OCI-LY1 (cell line): Measurements from ENCODE around the gene PXK.
"Not testable (repeated sequence)": the region's sequence is repeated elsewhere in the genome, so short reads cannot be mapped to it uniquely, and the experiment has no call there.

ENCODE experiments used
- H2AFZ ChIP-seq: fragments of 200-600 bp; sonication (generic), shearing (Covaris generic); 2 replicates; pipeline ENCODE4 v1.6.0; 2014; ENCODE audit warnings: antibody characterized with exemption, mild to moderate bottlenecking, low read length
- H3F3A ChIP-seq: fragments of 200-600 bp; sonication (generic), shearing (Covaris generic); 2 replicates; pipeline ENCODE4 v1.6.0; 2014; ENCODE audit warnings: mild to moderate bottlenecking, antibody characterized with exemption, low read length, moderate library complexity; ENCODE audit not compliant: insufficient read depth
- H3K27ac ChIP-seq: fragments of 200-600 bp; sonication (generic); 2 replicates; pipeline ENCODE4 v1.5.1; 2014; ENCODE audit warnings: low read length, mixed run types, mild to moderate bottlenecking, low read depth; ENCODE audit not compliant: poor library complexity, severe bottlenecking
- H3K27me3 ChIP-seq: fragments of 200-600 bp; sonication (generic); 2 replicates; pipeline ENCODE4 v1.6.0; 2014; ENCODE audit warnings: antibody characterized with exemption, mild to moderate bottlenecking, low read length, moderate library complexity; ENCODE audit not compliant: insufficient read depth
- H3K36me3 ChIP-seq: fragments of 200-600 bp; sonication (generic); 2 replicates; pipeline ENCODE4 v1.6.1; 2014; ENCODE audit warnings: mild to moderate bottlenecking, antibody characterized with exemption, low read length, moderate library complexity, mixed read lengths; ENCODE audit not compliant: insufficient read depth
- H3K4me1 ChIP-seq: fragments of 200-600 bp; sonication (generic); 2 replicates; pipeline ENCODE4 v1.5.1; 2014; ENCODE audit warnings: mild to moderate bottlenecking, low read length, moderate library complexity; ENCODE audit not compliant: insufficient read depth, severe bottlenecking
- H3K4me2 ChIP-seq: fragments of 200-600 bp; sonication (generic), shearing (Covaris generic); 2 replicates; pipeline ENCODE4 v1.6.1; 2014; ENCODE audit warnings: low read length
- H3K4me3 ChIP-seq: fragments of 200-600 bp; sonication (generic); 2 replicates; pipeline ENCODE4 v1.5.1; 2014; ENCODE audit warnings: low read length, low read depth, mild to moderate bottlenecking, mixed read lengths; ENCODE audit not compliant: poor library complexity, severe bottlenecking
- H3K79me2 ChIP-seq: fragments of 200-600 bp; shearing (Covaris generic); 2 replicates; pipeline ENCODE4 v1.6.1; 2016; ENCODE audit warnings: mixed run types, low read length, mixed read lengths; ENCODE audit not compliant: insufficient read depth
- H3K9ac ChIP-seq: fragments of 200-600 bp; sonication (generic), shearing (Covaris generic); 2 replicates; pipeline ENCODE4 v1.6.1; 2014; ENCODE audit warnings: mild to moderate bottlenecking, low read length, mixed read lengths
- H3K9me2 ChIP-seq: fragments of 200-600 bp; sonication (generic), shearing (Covaris generic); 2 replicates; pipeline ENCODE4 v1.6.1; 2014; ENCODE audit warnings: low read depth, mild to moderate bottlenecking, low read length, mixed read lengths
- H3K9me3 ChIP-seq: fragments of 200-600 bp; shearing (Covaris generic); 2 replicates; pipeline ENCODE4 v1.6.1; 2014; ENCODE audit warnings: low read length, mixed read lengths
- H4K20me1 ChIP-seq: fragments of 200-600 bp; sonication (generic), shearing (Covaris generic); 2 replicates; pipeline ENCODE4 v1.6.0; 2016; ENCODE audit warnings: mild to moderate bottlenecking, low read length; ENCODE audit not compliant: insufficient read depth
- EZH2 ChIP-seq: fragments of 200-600 bp; sonication (generic), shearing (Covaris generic); IDR thresholded peaks from 2 replicates; pipeline ENCODE4 v1.8.0; 2017; ENCODE audit warnings: borderline replicate concordance, mixed run types, mild to moderate bottlenecking, antibody characterized with exemption, low read length, moderate library complexity, mixed read lengths
- TF ChIP-seq, protein P1 (sequence below): fragments of 200-600 bp; sonication (generic), shearing (Covaris generic); IDR thresholded peaks from 2 replicates; pipeline ENCODE4 v1.5.1; 2017; ENCODE audit warnings: mild to moderate bottlenecking, antibody characterized with exemption, low read length, moderate library complexity, mixed read lengths

Gene PXK

DNA sequence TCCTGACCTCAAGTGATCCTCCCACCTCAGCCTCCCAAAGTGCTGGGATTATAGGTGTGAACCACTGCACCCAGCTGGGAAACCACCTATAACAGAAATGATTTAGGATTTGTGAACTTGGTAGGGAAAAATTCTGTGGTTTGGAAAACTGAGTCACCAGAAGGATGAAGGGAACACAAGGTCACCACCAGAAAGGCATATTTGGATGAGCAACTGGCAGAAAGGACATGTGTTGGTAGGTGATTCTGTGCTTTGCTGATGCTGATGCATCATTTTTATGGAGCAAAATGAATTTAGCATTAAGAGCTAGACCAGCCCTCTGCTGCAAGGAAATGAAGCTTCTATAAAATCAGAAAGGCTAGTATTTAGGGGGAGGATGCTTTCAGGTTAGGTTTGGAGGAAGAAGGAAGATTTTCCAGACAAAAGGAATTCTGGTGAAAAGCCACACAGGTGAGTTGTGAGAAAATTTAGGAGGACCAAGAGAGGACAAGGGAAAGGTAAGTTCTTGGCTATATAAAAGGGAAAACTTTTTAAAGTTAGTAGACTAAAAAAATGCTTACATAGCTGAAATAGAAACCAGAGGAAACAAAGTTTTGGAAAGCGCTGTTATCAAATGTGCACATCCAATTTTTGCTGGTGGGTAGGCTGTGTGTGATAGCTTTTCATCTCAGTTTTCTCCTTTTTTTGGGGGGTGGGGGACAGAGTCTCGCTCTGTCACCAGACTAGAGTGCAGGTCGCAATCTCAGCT lies 3.6 kb downstream of the PXK start:
- Histone ChIP-seq H3K4me3 (peak overlapping the region; percentile 26), H3K9me3 (no peaks in the 10 kb centered on the region), H3K4me2 (peak overlapping the region; percentile 45; the same call in 1 of the 2 replicates), H3K36me3 (peaks cover 59% of the 10 kb centered on the region), H2AFZ (no peak overlapping the region), H3F3A (no peaks in the 10 kb centered on the region), H3K27ac (peak overlapping the region; percentile 100), H3K79me2 (peaks cover 77% of the 10 kb centered on the region), H3K9me2 (no peaks in the 10 kb centered on the region), H3K9ac (peak overlapping the region; percentile 30; the same call in 1 of the 2 replicates), H3K4me1 (peaks cover 74% of the 10 kb centered on the region), H4K20me1 (no peaks in the 10 kb centered on the region), H3K27me3 (no peaks in the 10 kb centered on the region)
- TF ChIP-seq, protein P1, sequence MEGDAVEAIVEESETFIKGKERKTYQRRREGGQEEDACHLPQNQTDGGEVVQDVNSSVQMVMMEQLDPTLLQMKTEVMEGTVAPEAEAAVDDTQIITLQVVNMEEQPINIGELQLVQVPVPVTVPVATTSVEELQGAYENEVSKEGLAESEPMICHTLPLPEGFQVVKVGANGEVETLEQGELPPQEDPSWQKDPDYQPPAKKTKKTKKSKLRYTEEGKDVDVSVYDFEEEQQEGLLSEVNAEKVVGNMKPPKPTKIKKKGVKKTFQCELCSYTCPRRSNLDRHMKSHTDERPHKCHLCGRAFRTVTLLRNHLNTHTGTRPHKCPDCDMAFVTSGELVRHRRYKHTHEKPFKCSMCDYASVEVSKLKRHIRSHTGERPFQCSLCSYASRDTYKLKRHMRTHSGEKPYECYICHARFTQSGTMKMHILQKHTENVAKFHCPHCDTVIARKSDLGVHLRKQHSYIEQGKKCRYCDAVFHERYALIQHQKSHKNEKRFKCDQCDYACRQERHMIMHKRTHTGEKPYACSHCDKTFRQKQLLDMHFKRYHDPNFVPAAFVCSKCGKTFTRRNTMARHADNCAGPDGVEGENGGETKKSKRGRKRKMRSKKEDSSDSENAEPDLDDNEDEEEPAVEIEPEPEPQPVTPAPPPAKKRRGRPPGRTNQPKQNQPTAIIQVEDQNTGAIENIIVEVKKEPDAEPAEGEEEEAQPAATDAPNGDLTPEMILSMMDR: no peak
- no peak for TF ChIP-seq EZH2

DNA sequence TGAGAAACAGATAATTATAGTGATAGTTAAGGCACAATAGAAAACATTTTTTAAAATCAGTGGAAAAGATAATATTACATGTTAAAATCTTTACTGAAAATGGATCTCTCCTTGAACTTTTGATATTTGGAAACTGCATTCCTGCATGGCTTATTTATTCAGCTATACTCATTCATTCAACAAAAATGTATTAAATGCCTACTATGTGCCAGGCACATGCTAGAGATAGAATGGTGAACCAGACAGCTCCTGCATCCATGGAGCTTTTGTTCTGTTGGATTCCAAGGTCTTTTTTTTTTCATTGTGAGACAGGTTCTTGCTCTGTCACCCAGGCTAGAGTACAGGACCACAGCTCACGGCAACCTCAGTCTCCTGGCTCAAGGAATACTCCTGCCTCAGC lies 4.5 kb downstream of the PXK start:
- peaks cover 67% of the 10 kb centered on the region for H3K36me3 ChIP-seq
- H3F3A ChIP-seq: no peaks in the 10 kb centered on the region
- H3K27ac ChIP-seq: peak overlapping the region; percentile 100
- H3K27me3 ChIP-seq: no peaks in the 10 kb centered on the region
- no peaks in the 10 kb centered on the region for H4K20me1 ChIP-seq
- peaks cover 74% of the 10 kb centered on the region for H3K4me1 ChIP-seq
- H2AFZ ChIP-seq: no peak overlapping the region
- H3K9me3 ChIP-seq: no peaks in the 10 kb centered on the region
- no peak overlapping the region for H3K4me3 ChIP-seq
- peaks cover 80% of the 10 kb centered on the region for H3K79me2 ChIP-seq
- TF ChIP-seq EZH2: no peak
- TF ChIP-seq, protein P1: no peak
- no peaks in the 10 kb centered on the region for H3K9me2 ChIP-seq
- peak overlapping the region; percentile 45; the same call in 1 of the 2 replicates for H3K4me2 ChIP-seq
- no peak overlapping the region for H3K9ac ChIP-seq

DNA sequence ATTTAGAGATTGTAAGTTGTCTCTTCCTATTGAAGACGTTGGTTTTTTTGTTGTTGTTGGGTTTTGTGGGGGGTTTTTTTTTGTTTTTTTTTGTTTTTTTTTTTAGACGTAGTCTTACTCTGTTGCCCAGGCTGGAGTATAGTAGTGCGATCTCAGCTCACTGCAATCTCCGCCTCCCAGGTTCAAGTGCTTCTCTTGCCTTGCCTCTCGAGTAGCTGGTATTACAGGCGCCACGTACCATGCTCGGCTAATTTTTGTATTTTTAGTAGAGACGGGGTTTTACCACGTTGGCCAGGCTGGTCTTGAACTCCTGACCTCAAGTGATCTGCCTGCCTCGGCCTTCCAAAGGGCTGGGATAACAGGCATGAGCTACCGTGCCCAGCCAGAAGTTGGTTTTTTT lies 6.5 kb downstream of the PXK start:
- H2AFZ ChIP-seq, H4K20me1 ChIP-seq, H3F3A ChIP-seq, H3K27me3 ChIP-seq, H3K9me3 ChIP-seq, H3K9me2 ChIP-seq: not testable (repeated sequence)
- H3K4me3 ChIP-seq: peak overlapping the region; percentile 31
- peak overlapping the region; percentile 24; the same call in 1 of the 2 replicates for H3K9ac ChIP-seq
- peak overlapping the region; percentile 100 for H3K27ac ChIP-seq
- peaks cover 81% of the 10 kb centered on the region for H3K36me3 ChIP-seq
- peaks cover 90% of the 10 kb centered on the region for H3K4me1 ChIP-seq
- peaks cover 84% of the 10 kb centered on the region for H3K79me2 ChIP-seq
- peak overlapping the region; percentile 48; the same call in 1 of the 2 replicates for H3K4me2 ChIP-seq
